Measurements from ENCODE around the gene ARHGEF11.

ARHGEF11 gene

GRCh38 chr1:156998840-156999500, 46.6 kb downstream of the ARHGEF11 start:
- no peak for DNase-seq

DNA sequence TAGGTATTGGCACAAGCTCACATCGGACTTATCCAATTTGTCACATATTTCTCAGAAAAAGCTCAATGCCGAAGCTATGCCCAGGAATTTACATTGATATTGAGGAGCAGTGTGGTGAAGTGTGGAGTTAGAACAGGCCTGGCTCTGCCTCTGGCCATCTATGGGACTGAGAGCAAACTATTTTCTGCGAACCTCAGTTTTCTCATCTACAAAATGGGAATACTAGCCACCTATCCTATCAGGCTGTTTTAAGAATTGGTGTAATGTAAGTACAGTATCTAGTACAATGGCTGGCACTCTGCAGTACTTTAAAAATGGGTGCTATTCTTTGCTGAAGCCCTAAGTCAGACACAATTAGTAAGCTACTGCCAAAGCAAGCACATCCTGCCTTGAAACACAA, 47.2 kb downstream of the ARHGEF11 start:
- DNase-seq: no peak

- DNase-seq: no peak
These were observed 50.1 kb downstream of the ARHGEF11 start for GRCh38 chr1:156995412-156995811.

GRCh38 chr1:156994277-156994676, 51.3 kb downstream of the ARHGEF11 start:
- DNase-seq: no peak

- DNase-seq: no peak
These were observed 52.0 kb downstream of the ARHGEF11 start for GRCh38 chr1:156993426-156994147.

DNA sequence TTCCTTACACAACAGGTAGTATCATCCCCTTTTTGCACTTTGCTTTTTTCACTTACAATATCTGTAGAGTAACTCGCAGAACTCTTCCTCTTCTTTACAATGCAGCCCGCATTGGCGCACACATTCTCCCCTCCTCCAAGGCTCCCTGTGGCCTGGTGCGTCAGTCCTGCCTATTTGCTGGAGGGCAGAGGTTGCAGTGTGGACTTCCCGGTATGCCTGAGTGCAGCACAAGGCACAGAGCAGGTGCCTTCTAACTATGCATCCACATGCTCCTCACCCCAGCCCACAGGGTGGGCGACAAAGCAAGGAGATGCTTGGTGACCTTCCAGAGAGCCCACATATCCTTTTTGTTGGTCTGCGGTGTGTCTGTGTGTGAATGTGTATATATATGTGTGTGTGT, 53.3 kb downstream of the ARHGEF11 start:
- DNase-seq: no peak

DNA sequence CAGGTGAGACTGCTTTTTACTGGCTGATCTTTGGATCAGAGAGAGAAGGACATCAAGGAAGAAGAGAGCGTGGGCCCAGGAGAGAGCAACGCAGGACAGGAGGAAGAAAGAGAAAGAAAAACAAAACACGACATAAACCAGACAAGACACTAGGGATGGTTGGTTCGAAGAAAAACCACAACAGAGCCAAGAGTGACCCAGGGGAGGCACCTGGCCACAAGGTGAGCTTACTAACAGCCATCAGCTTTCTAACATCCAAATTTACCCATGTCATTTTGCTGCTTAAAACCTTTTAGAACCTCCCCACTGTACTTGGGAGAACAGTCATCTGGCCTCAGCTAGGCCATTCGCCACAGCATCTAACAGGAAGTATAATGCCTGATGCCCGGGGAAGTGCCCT, 57.8 kb downstream of the ARHGEF11 start:
- no peak for DNase-seq

DNA sequence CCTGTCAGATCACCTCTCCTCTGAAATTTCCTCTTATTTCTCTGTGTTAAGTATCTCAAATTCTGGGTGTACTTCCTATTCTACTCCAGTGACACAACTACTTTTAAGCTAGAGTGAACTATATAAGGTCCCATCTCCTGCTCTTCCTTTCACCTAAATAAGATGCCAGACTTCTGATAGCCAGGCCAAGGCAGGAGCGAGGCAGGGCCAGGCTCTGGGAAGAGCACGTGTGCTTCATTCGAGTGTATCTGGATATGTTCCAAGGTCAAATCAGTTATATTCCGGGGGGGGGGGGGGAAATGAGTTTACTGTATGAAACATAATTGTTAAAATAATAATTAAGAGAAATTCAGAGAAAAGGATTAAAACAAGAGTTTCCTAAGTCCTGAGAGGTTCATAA, 65.0 kb downstream of the ARHGEF11 start:
- no peak for DNase-seq

GRCh38 chr1:156975084-156975483, 70.5 kb downstream of the ARHGEF11 start:
- no peak for DNase-seq

DNA sequence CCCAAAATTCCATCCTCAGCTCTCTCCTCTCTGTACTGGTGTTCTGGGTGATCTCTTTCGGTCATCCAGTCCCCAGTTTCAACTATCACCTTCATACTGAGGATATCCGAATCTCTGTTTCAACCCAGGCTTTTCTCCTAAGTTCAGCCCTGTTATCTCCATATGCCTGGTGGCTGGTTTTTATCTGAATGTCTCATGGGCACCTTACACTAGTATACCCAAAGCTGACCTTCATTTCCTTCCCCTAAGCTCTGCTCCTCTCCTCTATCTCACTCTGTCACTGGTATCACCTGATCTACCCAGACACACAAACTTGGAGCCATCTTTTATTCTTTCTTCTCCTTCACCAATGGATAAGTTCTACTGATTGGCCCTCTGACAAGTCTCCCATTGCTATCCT, 72.1 kb downstream of the ARHGEF11 start:
- DNase-seq: no peak

GRCh38 chr1:156970017-156970416, 75.5 kb downstream of the ARHGEF11 start:
- DNase-seq: no peak

DNA sequence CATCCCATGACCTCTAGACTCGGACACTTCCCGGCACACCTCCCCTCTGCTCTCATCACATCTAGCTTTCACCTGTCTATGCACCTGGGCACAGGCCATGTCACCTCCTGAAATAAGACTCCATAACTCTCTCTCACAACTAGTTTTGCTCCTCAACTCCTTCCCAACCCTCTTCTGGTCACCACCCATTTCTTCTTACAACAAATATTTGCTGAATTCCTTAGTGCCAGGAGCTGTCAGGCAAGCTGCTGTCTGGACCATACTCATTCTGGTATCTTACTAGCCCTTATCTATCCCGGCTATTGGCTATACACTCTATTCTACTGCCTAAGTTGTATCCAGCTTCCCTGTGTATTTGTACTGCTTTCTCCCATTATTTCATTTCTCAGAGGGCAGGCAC, 76.0 kb downstream of the ARHGEF11 start:
- DNase-seq: no peak

GRCh38 chr1:156964441-156964840, 81.1 kb downstream of the ARHGEF11 start:
- DNase-seq: no peak

DNA sequence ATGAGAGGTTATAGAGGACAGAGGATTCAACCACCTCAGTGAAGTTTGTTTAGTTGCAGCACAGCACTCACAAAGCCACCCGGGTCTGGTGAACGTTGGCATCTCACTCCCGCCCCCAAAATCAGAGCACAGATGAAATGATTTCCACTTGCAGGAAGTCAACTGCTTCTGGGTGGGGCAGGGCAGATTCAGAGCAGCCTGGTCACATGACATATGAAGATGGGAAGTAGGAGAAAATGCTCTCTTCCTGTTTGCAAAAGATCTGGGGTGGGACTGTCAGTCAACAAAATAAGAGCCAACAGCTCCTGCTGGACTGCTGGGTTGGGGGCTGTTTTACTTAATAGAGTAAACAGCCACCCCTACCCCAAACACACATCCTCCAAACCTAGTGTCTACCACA, 81.9 kb downstream of the ARHGEF11 start:
- no peak for DNase-seq

DNA sequence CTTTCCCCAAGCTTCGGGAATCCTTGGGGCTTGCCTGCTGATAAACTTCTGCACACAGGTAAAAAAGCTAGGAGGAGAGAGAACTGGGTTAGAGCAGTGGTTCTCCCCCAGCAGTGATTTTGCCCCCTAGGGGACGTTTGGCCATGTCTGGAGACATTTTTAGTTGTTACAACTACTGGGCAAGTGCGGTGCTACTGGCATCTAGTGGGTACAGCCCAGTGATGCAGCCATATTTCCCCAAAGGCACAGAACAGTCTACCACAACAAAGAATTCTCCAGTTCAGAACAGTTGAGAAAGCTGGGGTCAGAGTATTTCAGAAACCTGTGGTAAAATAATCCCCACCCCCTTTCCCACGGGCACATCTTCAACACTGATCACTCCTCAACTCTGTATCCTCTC, 83.8 kb downstream of the ARHGEF11 start:
- DNase-seq: no peak

- no peak for DNase-seq
These were observed 85.6 kb downstream of the ARHGEF11 start for GRCh38 chr1:156959925-156960324.

GRCh38 chr1:156959414-156959813, 86.1 kb downstream of the ARHGEF11 start:
- no peak for DNase-seq

DNA sequence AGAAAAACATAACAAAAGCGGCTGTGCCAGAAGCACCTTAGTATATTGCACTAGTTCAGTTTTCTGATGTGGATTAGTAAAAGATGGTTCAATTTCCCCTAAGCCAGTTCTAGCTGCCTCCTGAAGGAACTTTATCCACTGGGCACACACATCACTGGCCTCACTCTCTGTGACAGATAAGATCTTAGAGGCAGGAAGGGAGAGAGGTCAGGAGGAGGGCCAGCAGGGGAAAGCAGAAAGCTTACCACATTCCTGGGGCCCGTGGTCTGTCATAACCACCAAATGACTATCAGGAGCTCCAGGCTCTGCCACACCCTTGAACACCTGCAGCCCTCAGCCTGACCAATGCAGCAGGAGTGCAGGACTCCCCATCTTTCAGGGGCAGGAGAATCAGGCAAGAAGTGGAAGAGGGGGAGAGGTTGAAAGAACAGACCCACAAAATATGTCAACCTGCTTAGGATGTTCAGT, 87.3 kb downstream of the ARHGEF11 start:
- no peak for DNase-seq

GRCh38 chr1:156957634-156958033, 87.9 kb downstream of the ARHGEF11 start:
- no peak for DNase-seq

- DNase-seq: no peak
These were observed 89.2 kb downstream of the ARHGEF11 start for GRCh38 chr1:156956333-156956732.

DNA sequence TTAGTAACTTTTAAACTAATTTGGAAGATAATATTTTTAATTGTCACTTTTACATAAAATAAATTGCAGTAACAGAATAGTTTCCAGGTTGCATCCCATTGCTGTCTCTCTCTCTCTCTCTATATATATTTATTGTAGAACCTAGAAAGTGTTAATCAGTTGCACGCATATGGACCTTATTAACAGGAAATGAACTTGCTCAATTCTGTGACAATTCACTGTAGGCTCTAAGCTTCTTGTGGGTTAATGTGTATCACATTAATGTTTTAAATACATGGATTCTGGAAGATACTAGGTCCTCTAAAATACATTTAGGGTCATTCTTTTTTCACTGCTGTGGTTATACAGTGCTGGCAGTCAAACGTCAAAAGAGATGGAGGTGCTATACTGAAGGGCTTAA, 92.0 kb downstream of the ARHGEF11 start:
- no peak for DNase-seq

GRCh38 chr1:156951371-156951770, 94.2 kb downstream of the ARHGEF11 start:
- DNase-seq: no peak

GRCh38 chr1:156949127-156949526, 96.4 kb downstream of the ARHGEF11 start:
- DNase-seq: no peak

GRCh38 chr1:156948708-156949107, 96.8 kb downstream of the ARHGEF11 start:
- no peak for DNase-seq
